Astrocyte of the cerebellum (primary cell): ENCODE results near the gene TMEM82.

Experiments
- DNase-seq: peaks from one replicate; pipeline ENCODE4 v3.0.0-alpha.2; 2011; ENCODE audit warnings: low read depth
- H3K4me3 ChIP-seq: 2 replicates; pipeline ENCODE4 v1.5.1; 2011; ENCODE audit warnings: mild to moderate bottlenecking, low read depth, low read length, moderate library complexity
- in situ Hi-C: cut with HindIII; loops from 2 replicates; pipeline ENCODE4 v1.10.0; 2017; ENCODE audit warnings: low sequenced_read_pairs
- TF ChIP-seq, protein P1 (sequence below): IDR thresholded peaks from 2 replicates; pipeline ENCODE4 v1.5.1; 2012; ENCODE audit warnings: low read length, low read depth, moderate library complexity, mild to moderate bottlenecking; ENCODE audit errors: missing control alignments

TMEM82 gene

DNA sequence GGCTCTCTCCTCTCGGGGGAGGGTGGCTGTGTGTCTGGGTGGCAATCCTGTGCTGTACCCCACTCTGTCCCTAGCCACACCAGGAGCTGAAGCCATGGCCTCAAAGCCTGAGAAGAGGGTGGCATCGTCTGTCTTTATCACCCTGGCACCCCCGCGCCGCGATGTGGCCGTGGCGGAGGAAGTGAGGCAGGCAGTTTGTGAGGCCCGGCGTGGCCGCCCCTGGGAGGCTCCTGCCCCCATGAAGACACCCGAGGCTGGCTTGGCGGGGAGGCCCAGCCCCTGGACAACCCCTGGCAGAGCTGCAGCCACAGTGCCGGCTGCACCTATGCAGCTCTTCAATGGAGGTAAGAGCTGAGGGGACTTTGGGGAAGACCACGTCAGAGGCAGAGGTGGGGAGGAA lies 22.6 kb downstream of the TMEM82 start:
- in situ Hi-C loops = no loop called here
- DNase-seq = no peak
- no peak overlapping the region for H3K4me3 ChIP-seq
- TF ChIP-seq, protein P1, sequence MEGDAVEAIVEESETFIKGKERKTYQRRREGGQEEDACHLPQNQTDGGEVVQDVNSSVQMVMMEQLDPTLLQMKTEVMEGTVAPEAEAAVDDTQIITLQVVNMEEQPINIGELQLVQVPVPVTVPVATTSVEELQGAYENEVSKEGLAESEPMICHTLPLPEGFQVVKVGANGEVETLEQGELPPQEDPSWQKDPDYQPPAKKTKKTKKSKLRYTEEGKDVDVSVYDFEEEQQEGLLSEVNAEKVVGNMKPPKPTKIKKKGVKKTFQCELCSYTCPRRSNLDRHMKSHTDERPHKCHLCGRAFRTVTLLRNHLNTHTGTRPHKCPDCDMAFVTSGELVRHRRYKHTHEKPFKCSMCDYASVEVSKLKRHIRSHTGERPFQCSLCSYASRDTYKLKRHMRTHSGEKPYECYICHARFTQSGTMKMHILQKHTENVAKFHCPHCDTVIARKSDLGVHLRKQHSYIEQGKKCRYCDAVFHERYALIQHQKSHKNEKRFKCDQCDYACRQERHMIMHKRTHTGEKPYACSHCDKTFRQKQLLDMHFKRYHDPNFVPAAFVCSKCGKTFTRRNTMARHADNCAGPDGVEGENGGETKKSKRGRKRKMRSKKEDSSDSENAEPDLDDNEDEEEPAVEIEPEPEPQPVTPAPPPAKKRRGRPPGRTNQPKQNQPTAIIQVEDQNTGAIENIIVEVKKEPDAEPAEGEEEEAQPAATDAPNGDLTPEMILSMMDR = no peak

GRCh38 chr1:15765495-15766194 lies 23.3 kb downstream of the TMEM82 start:
- peak; percentile 65 for DNase-seq
- no peak overlapping the region for H3K4me3 ChIP-seq
- TF ChIP-seq, protein P1 = no peak
- in situ Hi-C loops = no loop called here

DNA sequence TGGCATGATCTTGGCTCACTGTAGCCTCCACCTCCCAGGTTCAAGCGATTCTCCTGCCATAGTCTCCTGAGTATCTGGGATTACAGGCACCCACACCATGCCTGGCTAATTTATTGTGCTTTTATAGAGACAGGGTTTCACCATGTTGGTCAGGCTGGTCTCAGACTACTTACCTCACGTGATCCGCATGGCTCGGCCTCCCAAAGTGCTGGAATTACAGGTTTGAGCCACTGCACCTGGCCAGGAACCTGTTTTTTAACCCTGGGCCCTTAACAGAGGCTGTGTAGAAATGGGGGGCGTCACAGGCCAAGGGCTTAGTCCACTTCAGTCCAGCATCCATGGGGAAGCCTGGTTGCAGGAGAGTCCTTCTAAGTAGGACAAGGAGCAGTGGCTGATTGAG lies 25.6 kb downstream of the TMEM82 start:
- no peak for DNase-seq
- in situ Hi-C loops = no loop called here

GRCh38 chr1:15768388-15768787 lies 26.1 kb downstream of the TMEM82 start:
- in situ Hi-C loops = no loop called here
- no peak overlapping the region for H3K4me3 ChIP-seq
- no peak for DNase-seq
- TF ChIP-seq, protein P1 = no peak

More for the DNA sequence above, 25.6 kb downstream of the TMEM82 start:
- TF ChIP-seq, protein P1 = no peak
- no peak overlapping the region for H3K4me3 ChIP-seq

GRCh38 chr1:15770313-15770962 lies 28.1 kb downstream of the TMEM82 start:
- DNase-seq = no peak
- in situ Hi-C loops = no loop called here
- H3K4me3 ChIP-seq = no peak overlapping the region
- TF ChIP-seq, protein P1 = no peak

GRCh38 chr1:15771836-15772515 lies 29.7 kb downstream of the TMEM82 start:
- TF ChIP-seq, protein P1 = no peak
- H3K4me3 ChIP-seq = no peak overlapping the region
- DNase-seq = no peak
- in situ Hi-C loops = no loop called here
